OCI-LY1 (cell line): ENCODE measurements around the gene C6orf118.

Experiments used
- H2AFZ ChIP-seq: fragments of 200-600 bp; sonication (generic), shearing (Covaris generic); 2 replicates; pipeline ENCODE4 v1.6.0; 2014; ENCODE audit warnings: antibody characterized with exemption, mild to moderate bottlenecking, low read length
- H3F3A ChIP-seq: fragments of 200-600 bp; sonication (generic), shearing (Covaris generic); 2 replicates; pipeline ENCODE4 v1.6.0; 2014; ENCODE audit warnings: mild to moderate bottlenecking, antibody characterized with exemption, low read length, moderate library complexity; ENCODE audit not compliant: insufficient read depth
- H3K27ac ChIP-seq: fragments of 200-600 bp; sonication (generic); 2 replicates; pipeline ENCODE4 v1.5.1; 2014; ENCODE audit warnings: low read length, mixed run types, mild to moderate bottlenecking, low read depth; ENCODE audit not compliant: poor library complexity, severe bottlenecking
- H3K27me3 ChIP-seq: fragments of 200-600 bp; sonication (generic); 2 replicates; pipeline ENCODE4 v1.6.0; 2014; ENCODE audit warnings: antibody characterized with exemption, mild to moderate bottlenecking, low read length, moderate library complexity; ENCODE audit not compliant: insufficient read depth
- H3K36me3 ChIP-seq: fragments of 200-600 bp; sonication (generic); 2 replicates; pipeline ENCODE4 v1.6.1; 2014; ENCODE audit warnings: mild to moderate bottlenecking, antibody characterized with exemption, low read length, moderate library complexity, mixed read lengths; ENCODE audit not compliant: insufficient read depth
- H3K4me1 ChIP-seq: fragments of 200-600 bp; sonication (generic); 2 replicates; pipeline ENCODE4 v1.5.1; 2014; ENCODE audit warnings: mild to moderate bottlenecking, low read length, moderate library complexity; ENCODE audit not compliant: insufficient read depth, severe bottlenecking
- H3K4me2 ChIP-seq: fragments of 200-600 bp; sonication (generic), shearing (Covaris generic); 2 replicates; pipeline ENCODE4 v1.6.1; 2014; ENCODE audit warnings: low read length
- H3K4me3 ChIP-seq: fragments of 200-600 bp; sonication (generic); 2 replicates; pipeline ENCODE4 v1.5.1; 2014; ENCODE audit warnings: low read length, low read depth, mild to moderate bottlenecking, mixed read lengths; ENCODE audit not compliant: poor library complexity, severe bottlenecking
- H3K79me2 ChIP-seq: fragments of 200-600 bp; shearing (Covaris generic); 2 replicates; pipeline ENCODE4 v1.6.1; 2016; ENCODE audit warnings: mixed run types, low read length, mixed read lengths; ENCODE audit not compliant: insufficient read depth
- H3K9ac ChIP-seq: fragments of 200-600 bp; sonication (generic), shearing (Covaris generic); 2 replicates; pipeline ENCODE4 v1.6.1; 2014; ENCODE audit warnings: mild to moderate bottlenecking, low read length, mixed read lengths
- H3K9me2 ChIP-seq: fragments of 200-600 bp; sonication (generic), shearing (Covaris generic); 2 replicates; pipeline ENCODE4 v1.6.1; 2014; ENCODE audit warnings: low read depth, mild to moderate bottlenecking, low read length, mixed read lengths
- H3K9me3 ChIP-seq: fragments of 200-600 bp; shearing (Covaris generic); 2 replicates; pipeline ENCODE4 v1.6.1; 2014; ENCODE audit warnings: low read length, mixed read lengths
- H4K20me1 ChIP-seq: fragments of 200-600 bp; sonication (generic), shearing (Covaris generic); 2 replicates; pipeline ENCODE4 v1.6.0; 2016; ENCODE audit warnings: mild to moderate bottlenecking, low read length; ENCODE audit not compliant: insufficient read depth
- EZH2 ChIP-seq: fragments of 200-600 bp; sonication (generic), shearing (Covaris generic); IDR thresholded peaks from 2 replicates; pipeline ENCODE4 v1.8.0; 2017; ENCODE audit warnings: borderline replicate concordance, mixed run types, mild to moderate bottlenecking, antibody characterized with exemption, low read length, moderate library complexity, mixed read lengths
- TF ChIP-seq, protein P1 (sequence below): fragments of 200-600 bp; sonication (generic), shearing (Covaris generic); IDR thresholded peaks from 2 replicates; pipeline ENCODE4 v1.5.1; 2017; ENCODE audit warnings: mild to moderate bottlenecking, antibody characterized with exemption, low read length, moderate library complexity, mixed read lengths

C6orf118 gene

DNA sequence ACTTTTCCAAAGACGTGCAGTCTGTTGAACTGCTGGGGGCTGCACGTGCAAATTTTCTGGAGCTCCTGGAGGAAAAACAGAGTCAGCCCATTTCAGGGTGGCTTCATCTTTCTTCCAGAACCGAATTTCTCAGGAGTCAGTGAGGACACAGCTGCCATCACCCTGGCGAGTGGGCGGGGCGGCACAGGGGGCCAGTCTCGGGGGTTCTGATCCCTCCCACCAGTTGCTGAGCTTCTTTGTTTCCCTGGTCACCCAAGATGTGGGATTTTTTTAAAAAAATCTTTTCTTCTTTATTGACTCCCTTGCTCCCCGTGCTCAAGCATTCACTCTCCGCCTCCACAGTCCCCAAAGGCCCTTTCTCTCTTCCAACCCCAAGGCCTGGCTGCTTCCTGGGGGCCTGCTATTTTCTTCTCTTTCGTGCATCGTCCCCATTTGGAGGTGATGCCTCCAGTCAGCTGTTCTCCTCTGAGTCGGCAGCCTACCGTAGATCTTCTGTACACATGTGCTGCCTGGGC is 8.9 kb downstream of the C6orf118 start:
- H3K4me3 ChIP-seq = no peak overlapping the region
- no peak for TF ChIP-seq EZH2
- TF ChIP-seq, protein P1, sequence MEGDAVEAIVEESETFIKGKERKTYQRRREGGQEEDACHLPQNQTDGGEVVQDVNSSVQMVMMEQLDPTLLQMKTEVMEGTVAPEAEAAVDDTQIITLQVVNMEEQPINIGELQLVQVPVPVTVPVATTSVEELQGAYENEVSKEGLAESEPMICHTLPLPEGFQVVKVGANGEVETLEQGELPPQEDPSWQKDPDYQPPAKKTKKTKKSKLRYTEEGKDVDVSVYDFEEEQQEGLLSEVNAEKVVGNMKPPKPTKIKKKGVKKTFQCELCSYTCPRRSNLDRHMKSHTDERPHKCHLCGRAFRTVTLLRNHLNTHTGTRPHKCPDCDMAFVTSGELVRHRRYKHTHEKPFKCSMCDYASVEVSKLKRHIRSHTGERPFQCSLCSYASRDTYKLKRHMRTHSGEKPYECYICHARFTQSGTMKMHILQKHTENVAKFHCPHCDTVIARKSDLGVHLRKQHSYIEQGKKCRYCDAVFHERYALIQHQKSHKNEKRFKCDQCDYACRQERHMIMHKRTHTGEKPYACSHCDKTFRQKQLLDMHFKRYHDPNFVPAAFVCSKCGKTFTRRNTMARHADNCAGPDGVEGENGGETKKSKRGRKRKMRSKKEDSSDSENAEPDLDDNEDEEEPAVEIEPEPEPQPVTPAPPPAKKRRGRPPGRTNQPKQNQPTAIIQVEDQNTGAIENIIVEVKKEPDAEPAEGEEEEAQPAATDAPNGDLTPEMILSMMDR = no peak
- no peak overlapping the region for H2AFZ ChIP-seq
- no peaks in the 10 kb centered on the region for H3K4me1 ChIP-seq
- no peaks in the 10 kb centered on the region for H3K9me3 ChIP-seq
- H4K20me1 ChIP-seq = no peaks in the 10 kb centered on the region
- H3K9ac ChIP-seq = no peak overlapping the region
- H3K36me3 ChIP-seq = no peaks in the 10 kb centered on the region
- H3K27ac ChIP-seq = no peak overlapping the region
- H3K9me2 ChIP-seq = no peaks in the 10 kb centered on the region
- H3K4me2 ChIP-seq = no peak overlapping the region
- H3K27me3 ChIP-seq = no peaks in the 10 kb centered on the region
- H3F3A ChIP-seq = no peaks in the 10 kb centered on the region
- no peaks in the 10 kb centered on the region for H3K79me2 ChIP-seq

DNA sequence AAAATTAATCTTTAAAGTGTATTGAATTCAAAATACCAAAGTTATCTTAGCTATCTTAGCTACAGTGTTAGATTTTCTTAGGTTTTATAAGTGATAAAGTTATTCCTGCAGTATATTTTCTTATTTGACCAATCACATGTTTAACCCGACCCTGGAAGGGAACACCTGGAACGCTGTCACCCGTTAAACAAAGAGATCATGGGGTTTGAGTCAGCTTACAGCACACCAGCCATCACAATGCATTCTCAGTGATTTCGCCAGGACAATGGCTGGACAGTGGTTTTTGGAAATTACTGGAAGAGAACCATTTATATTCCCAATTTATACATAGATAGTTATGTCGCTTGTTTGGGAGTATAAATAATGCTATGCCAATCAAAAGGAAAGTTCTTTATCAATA is 10.5 kb downstream of the C6orf118 start:
- TF ChIP-seq, protein P1 = no peak
- TF ChIP-seq EZH2 = no peak
- H3K4me1 ChIP-seq = no peaks in the 10 kb centered on the region
- no peak overlapping the region for H3K9ac ChIP-seq
- H2AFZ ChIP-seq = no peak overlapping the region
- H3K4me2 ChIP-seq = no peak overlapping the region
- H3K79me2 ChIP-seq = no peaks in the 10 kb centered on the region
- no peak overlapping the region for H3K4me3 ChIP-seq
- H3K9me3 ChIP-seq = no peaks in the 10 kb centered on the region
- H3K36me3 ChIP-seq = no peaks in the 10 kb centered on the region
- no peaks in the 10 kb centered on the region for H4K20me1 ChIP-seq
- H3K27me3 ChIP-seq = no peaks in the 10 kb centered on the region
- no peak overlapping the region for H3K27ac ChIP-seq
- H3F3A ChIP-seq = no peaks in the 10 kb centered on the region
- H3K9me2 ChIP-seq = no peaks in the 10 kb centered on the region

GRCh38 chr6:165298402-165298801 is 11.0 kb downstream of the C6orf118 start:
- H3K9me3 ChIP-seq = no peaks in the 10 kb centered on the region

DNA sequence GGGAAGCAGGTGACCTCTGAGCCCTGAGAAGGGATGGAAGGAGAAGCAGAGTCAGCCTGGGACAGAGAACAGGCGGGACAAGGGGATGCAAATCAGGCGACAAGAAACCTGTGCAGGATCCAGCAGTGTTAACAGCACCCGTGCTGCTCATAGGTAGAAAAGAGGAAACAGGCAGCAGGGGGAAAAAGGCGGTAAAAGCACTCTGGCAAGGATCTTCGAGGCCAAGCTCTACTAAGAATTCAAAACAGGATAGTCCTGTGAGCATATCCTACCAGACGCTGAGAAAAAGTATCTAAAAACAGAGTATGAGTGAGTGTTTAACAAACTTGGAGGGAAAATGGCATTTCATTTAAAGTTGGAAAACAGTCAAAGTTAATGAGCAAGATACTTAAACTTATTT is 16.7 kb downstream of the C6orf118 start:
- TF ChIP-seq, protein P1 = no peak
- TF ChIP-seq EZH2 = no peak
- H3K9me2 ChIP-seq = no peaks in the 10 kb centered on the region
- no peak overlapping the region for H3K27ac ChIP-seq
- H3K79me2 ChIP-seq = no peaks in the 10 kb centered on the region
- no peak overlapping the region for H3K9ac ChIP-seq
- no peak overlapping the region for H3K4me2 ChIP-seq
- no peaks in the 10 kb centered on the region for H3K9me3 ChIP-seq
- no peak overlapping the region for H3K4me3 ChIP-seq
- H3K27me3 ChIP-seq = no peaks in the 10 kb centered on the region
- H2AFZ ChIP-seq = no peak overlapping the region
- no peaks in the 10 kb centered on the region for H4K20me1 ChIP-seq
- no peaks in the 10 kb centered on the region for H3K4me1 ChIP-seq
- no peaks in the 10 kb centered on the region for H3K36me3 ChIP-seq
- no peaks in the 10 kb centered on the region for H3F3A ChIP-seq

More at GRCh38 chr6:165298402-165298801, 11.0 kb downstream of the C6orf118 start:
- H3K4me1 ChIP-seq = no peaks in the 10 kb centered on the region
- H3K4me2 ChIP-seq = no peak overlapping the region
- no peaks in the 10 kb centered on the region for H3K36me3 ChIP-seq
- H2AFZ ChIP-seq = no peak overlapping the region
- H3F3A ChIP-seq = no peaks in the 10 kb centered on the region
- no peak for TF ChIP-seq EZH2
- H3K4me3 ChIP-seq = no peak overlapping the region
- H3K9me2 ChIP-seq = no peaks in the 10 kb centered on the region
- H4K20me1 ChIP-seq = no peaks in the 10 kb centered on the region
- H3K27ac ChIP-seq = no peak overlapping the region
- no peak overlapping the region for H3K9ac ChIP-seq
- no peaks in the 10 kb centered on the region for H3K27me3 ChIP-seq
- no peaks in the 10 kb centered on the region for H3K79me2 ChIP-seq
